ENCODE data around the gene BRIX1. TPM values are rescaled to one million over a fixed set of nuclear protein-coding genes. Genes with fewer than 3 reads are reported as not detected.
"Not testable (repeated sequence)": the region's sequence is repeated elsewhere in the genome, so short reads cannot be mapped to it uniquely, and the experiment has no call there.

BRIX1 gene
- total RNA-seq, 6 experiments from 2014 or later = 4.9 to 9.4 (median 8.1) TPM

GRCh38 chr5:34968258-34968657 lies 52.7 kb downstream of the BRIX1 start:
- Histone ChIP-seq H3K4me1 (no peaks in the 10 kb centered on the region), H3K27ac (no peak overlapping the region), H3K4me3 (no peak overlapping the region), H3K27me3 (no peaks in the 10 kb centered on the region), H3K9me3 (no peaks in the 10 kb centered on the region), H3K36me3 (no peaks in the 10 kb centered on the region)
- TF ChIP-seq CTCF (IDR thresholded peaks at IDR 0.05) = no peak
- no peak for TF ChIP-seq POLR2A (IDR thresholded peaks at IDR 0.05)
- 100% methylated on average over 2 of the region's 2 CpGs for WGBS (ENCODE audit: insufficient coverage, low coverage, low lambda C conversion rate, missing lambda C conversion rate)
- intact Hi-C loops (cut with DNase I) = no loop called here
- DNase-seq = no peak
- no peak for ATAC-seq

GRCh38 chr5:34970552-34970951 lies 55.0 kb downstream of the BRIX1 start:
- no peak for TF ChIP-seq CTCF (IDR thresholded peaks at IDR 0.05)
- TF ChIP-seq POLR2A (IDR thresholded peaks at IDR 0.05) = no peak
- intact Hi-C loops (cut with DNase I) = no loop called here
- H3K27ac ChIP-seq = no peak overlapping the region
- no peak for DNase-seq
- H3K4me3 ChIP-seq = no peak overlapping the region
- no peaks in the 10 kb centered on the region for H3K36me3 ChIP-seq
- no peaks in the 10 kb centered on the region for H3K27me3 ChIP-seq
- ATAC-seq = no peak
- 33% methylated on average over 1 of the region's 1 CpG for WGBS (ENCODE audit: insufficient coverage, low coverage, low lambda C conversion rate, missing lambda C conversion rate)
- no peaks in the 10 kb centered on the region for H3K9me3 ChIP-seq
- no peaks in the 10 kb centered on the region for H3K4me1 ChIP-seq

GRCh38 chr5:34971655-34972054 lies 56.1 kb downstream of the BRIX1 start:
- 100% methylated on average over 1 of the region's 4 CpGs for WGBS (ENCODE audit: insufficient coverage, low coverage, low lambda C conversion rate, missing lambda C conversion rate)
- H3K9me3 ChIP-seq; H3K4me3 ChIP-seq; ATAC-seq; H3K27me3 ChIP-seq; H3K4me1 ChIP-seq; intact Hi-C loops (cut with DNase I); H3K36me3 ChIP-seq; H3K27ac ChIP-seq; DNase-seq: not testable (repeated sequence)

Other genes starting within 250 kb of the BRIX1 start
- under 1 TPM in 2 of 6 experiments, not detected in 4; 0.15 to 0.51 TPM for gene TTC23L, start 76.5 kb upstream of the BRIX1 start, total RNA-seq
- 1 to 10 TPM; 4.7 to 9.0 (median 6.2) TPM for gene RAD1, start 207 bp upstream of the BRIX1 start, total RNA-seq
- 10 to 100 TPM; 13.3 to 23.9 (median 20.2) TPM for gene DNAJC21, start 13.8 kb downstream of the BRIX1 start, total RNA-seq
- gene AGXT2, start 132.2 kb downstream of the BRIX1 start, total RNA-seq = 10 to 100 TPM; 24.7 to 88.2 (median 55.8) TPM